GM12878 (cell line): ENCODE results near the gene AFMID. TPM values are rescaled to one million over a fixed set of nuclear protein-coding genes. Genes with fewer than 3 reads are reported as not detected.

ENCODE experiments used
- ATAC-seq: fragments of 200-7000 bp; cut with Tn5 transposase; 3 replicates; pipeline ENCODE4 v1.9.1; 2020; ENCODE audit warnings: mild to moderate bottlenecking, moderate library complexity
- BruUV-seq: library from RNA; stranded (reverse); fragments of 400-500 nt; replicated peaks from 2 replicates; lab custom pipeline; 2021; lab: Mats Ljungman, UMichigan
- CTCF ChIA-PET: fragments of 300-600 bp; sonication (Branson Sonifier 250); formaldehyde crosslinking; extraction: SDS; loops from one replicate; lab custom pipeline; 2021; ENCODE audit warnings: inconsistent platforms; lab: Yijun Ruan, JAX
- POLR2A ChIA-PET: fragments of 350-600 bp; formaldehyde crosslinking; extraction: SDS; loops from one replicate; lab custom pipeline; 2021; ENCODE audit warnings: inconsistent platforms; lab: Charles Lee
- RAD21 ChIA-PET: fragments of 300-600 bp; sonication (Branson Sonifier 250); formaldehyde crosslinking; loops from one replicate; lab custom pipeline; 2023; ENCODE audit warnings: antibody characterized with exemption; ENCODE audit not compliant: unreplicated experiment; lab: Charles Lee
- SMC1A ChIA-PET: fragments of 300-600 bp; sonication (Branson Sonifier 250); formaldehyde crosslinking; loops from one replicate; lab custom pipeline; 2023; ENCODE audit not compliant: unreplicated experiment, uncharacterized antibody; lab: Charles Lee
- DNase-seq: peaks from one replicate; pipeline ENCODE4 v3.0.0-alpha.2; 2011; ENCODE audit warnings: low read depth, low spot score
- FAIRE-seq: peaks from 3 replicates; lab custom pipeline; 2011; peaks lifted over from hg19 to GRCh38; lab: Jason Lieb, UNC
- H2AFZ ChIP-seq: 2 replicates; pipeline ENCODE4 v1.6.0; 2011; ENCODE audit warnings: low read depth, low read length, control low read depth; ENCODE audit not compliant: control insufficient read depth
- H3K27ac ChIP-seq: 2 replicates; pipeline ENCODE4 v1.5.1; 2011; ENCODE audit warnings: control low read depth; ENCODE audit not compliant: control insufficient read depth, insufficient read depth
- H3K27me3 ChIP-seq, 2 experiments: replicated peaks in 1 of 2; 2 replicates each; pipeline versions ENCODE4 v1.6.0 to v1.6.1; 2011; ENCODE audit warnings: low read length in 1 of 2; ENCODE audit not compliant: control insufficient read depth in 2 of 2, insufficient read depth in 2 of 2
- H3K36me3 ChIP-seq, 2 experiments: 2 replicates each; pipeline ENCODE4 v1.5.1; 2011; ENCODE audit warnings: low read length in 1 of 2; ENCODE audit not compliant: control insufficient read depth in 2 of 2, insufficient read depth in 2 of 2
- H3K4me1 ChIP-seq: 2 replicates; pipeline ENCODE4 v1.6.1; 2011; ENCODE audit warnings: mild to moderate bottlenecking, low read length, moderate library complexity, mixed read lengths; ENCODE audit not compliant: control insufficient read depth, insufficient read depth
- H3K4me2 ChIP-seq: 2 replicates; pipeline ENCODE4 v1.6.0; 2011; ENCODE audit warnings: control low read depth; ENCODE audit not compliant: control insufficient read depth, insufficient read depth
- H3K4me3 ChIP-seq: fragments of 200-600 bp; sonication (generic); 2 replicates; pipeline ENCODE4 v1.5.1; 2016
- H3K79me2 ChIP-seq: 2 replicates; pipeline ENCODE4 v1.6.0; 2011; ENCODE audit warnings: low read length; ENCODE audit not compliant: control insufficient read depth, insufficient read depth
- H3K9ac ChIP-seq: 2 replicates; pipeline ENCODE4 v1.8.0; 2011; ENCODE audit warnings: low read length, control low read depth, mixed read lengths; ENCODE audit not compliant: control insufficient read depth, insufficient read depth
- H3K9me3 ChIP-seq: replicated peaks from 3 replicates; pipeline ENCODE4 v1.5.1; 2011; ENCODE audit warnings: mild to moderate bottlenecking, low read length; ENCODE audit not compliant: control insufficient read depth, insufficient read depth
- H4K20me1 ChIP-seq: 2 replicates; pipeline ENCODE4 v1.6.0; 2011; ENCODE audit not compliant: control insufficient read depth, insufficient read depth
- BMI1 ChIP-seq: fragments of 450-650 bp; IDR thresholded peaks from 2 replicates; pipeline ENCODE4 v1.6.1; 2016; ENCODE audit warnings: mild to moderate bottlenecking, moderate library complexity, borderline replicate concordance
- CBX3 ChIP-seq: fragments of 200-600 bp; sonication (generic); IDR thresholded peaks from 2 replicates; pipeline ENCODE4 v1.6.1; 2016; ENCODE audit warnings: low read depth, borderline replicate concordance
- CHD1 ChIP-seq: IDR thresholded peaks from 2 replicates; pipeline ENCODE4 v1.6.1; 2012; ENCODE audit warnings: low read depth, low read length, improper control_type of control experiment
- E4F1 ChIP-seq: fragments of 450-650 bp; IDR thresholded peaks from 2 replicates; pipeline ENCODE4 v1.6.1; 2018; ENCODE audit warnings: borderline replicate concordance, mild to moderate bottlenecking; ENCODE audit not compliant: partially characterized antibody
- EZH2 ChIP-seq: IDR thresholded peaks from 2 replicates; pipeline ENCODE4 v1.6.1; 2012; ENCODE audit warnings: low read depth, mild to moderate bottlenecking, control low read depth, inconsistent platforms, low read length, borderline replicate concordance; ENCODE audit not compliant: control insufficient read depth
- HDAC2 ChIP-seq: fragments of 200-600 bp; sonication (generic); IDR thresholded peaks from 2 replicates; pipeline ENCODE4 v1.6.1; 2017
- IKZF2 ChIP-seq, 2 experiments: fragments of 450-650 bp; IDR thresholded peaks; 2 replicates each; pipeline ENCODE4 v1.6.1; 2017; ENCODE audit warnings: mild to moderate bottlenecking in 2 of 2, moderate library complexity in 2 of 2
- IRF4 ChIP-seq: IDR thresholded peaks from 2 replicates; pipeline ENCODE4 v1.6.1; 2011; ENCODE audit warnings: low read depth, low read length
- MEF2A ChIP-seq: IDR thresholded peaks from 2 replicates; pipeline ENCODE4 v1.6.1; 2011; ENCODE audit warnings: low read depth, mild to moderate bottlenecking, low read length, moderate library complexity; ENCODE audit not compliant: insufficient read depth
- NFXL1 ChIP-seq: fragments of 450-650 bp; IDR thresholded peaks from 2 replicates; pipeline ENCODE4 v1.6.1; 2017; ENCODE audit warnings: antibody characterized with exemption, mild to moderate bottlenecking, borderline replicate concordance
- NR2F1 ChIP-seq: fragments of 450-650 bp; conservative IDR thresholded peaks from 2 replicates; pipeline ENCODE4 v1.6.1; 2017; ENCODE audit warnings: mild to moderate bottlenecking
- RAD51 ChIP-seq: fragments of 450-650 bp; IDR thresholded peaks from 2 replicates; pipeline ENCODE4 v1.6.1; 2016; ENCODE audit warnings: moderate library complexity, mild to moderate bottlenecking, inconsistent platforms
- RBBP5 ChIP-seq: fragments of 200-600 bp; sonication (generic); conservative IDR thresholded peaks from 2 replicates; pipeline ENCODE4 v1.6.1; 2016
- RCOR1 ChIP-seq: conservative IDR thresholded peaks from 2 replicates; pipeline ENCODE4 v1.6.1; 2012; ENCODE audit warnings: low read depth, low read length, improper control_type of control experiment
- TBL1XR1 ChIP-seq: IDR thresholded peaks from 2 replicates; pipeline ENCODE4 v1.6.1; 2012; ENCODE audit warnings: low read depth, low read length, improper control_type of control experiment
- ZNF207 ChIP-seq: fragments of 450-650 bp; IDR thresholded peaks from 2 replicates; pipeline ENCODE4 v1.6.1; 2014; ENCODE audit warnings: antibody characterized with exemption, mild to moderate bottlenecking, borderline replicate concordance
- WGBS: methylation state at CpG from one replicate; pipeline ENCODE4 v1.1.6; 2016; ENCODE audit warnings: low lambda C conversion rate; ENCODE audit not compliant: insufficient replicate concordance, insufficient coverage; ENCODE audit errors: missing lambda C conversion rate; 5-methylcytosine and 5-hydroxymethylcytosine counted together
- in situ Hi-C: fragments of 300-500 bp; cut with MboI; formaldehyde crosslinking; loops from 9 replicates; pipeline ENCODE4 v1.14.3; 2018; ENCODE audit warnings: mixed read lengths
- intact Hi-C: fragments of 100-400 bp; cut with micrococcal nuclease; formaldehyde crosslinking; loops from one replicate; pipeline ENCODE4 v1.14.2; 2022; ENCODE audit not compliant: unreplicated experiment
- polyA plus RNA-seq, 11 experiments: library from polyadenylated mRNA; depleted of rRNA in 4 of 11; unstranded in 6 of 11; stranded (reverse) in 5 of 11; fragments of >200 nt; fragmentation: Nextera tagmentation in 4 of 11; fragmentation: Illumina TruSeq in 1 of 11; extraction: Ambion mirVana in 4 of 11; extraction: Trizol in 1 of 11; gene quantifications; 1 replicate in 1 of 11; 2 replicates in 10 of 11; pipeline versions ENCODE4 v1.2.1 to v1.2.3, GENCODE V29; 2011 to 2016; ENCODE audit warnings: inconsistent platforms in 2 of 11, missing spikeins in 2 of 11, low read depth in 1 of 11
- total RNA-seq, 4 experiments: library from RNA; depleted of rRNA in 3 of 4; stranded (reverse); fragments of >200 nt in 3 of 4; fragmentation: Illumina TruSeq in 1 of 4; extraction: Trizol in 1 of 4; gene quantifications; 2 replicates each; pipeline versions ENCODE4 v1.2.1 to v1.2.3, GENCODE V29; 2013 to 2021

AFMID gene
- total and polyA plus RNA-seq, 10 of the 15 experiments (the other 5 are each of a cell fraction or from before 2014, with no cell fraction given), result 36.1 to 98.8 (median 51.6) TPM

DNA sequence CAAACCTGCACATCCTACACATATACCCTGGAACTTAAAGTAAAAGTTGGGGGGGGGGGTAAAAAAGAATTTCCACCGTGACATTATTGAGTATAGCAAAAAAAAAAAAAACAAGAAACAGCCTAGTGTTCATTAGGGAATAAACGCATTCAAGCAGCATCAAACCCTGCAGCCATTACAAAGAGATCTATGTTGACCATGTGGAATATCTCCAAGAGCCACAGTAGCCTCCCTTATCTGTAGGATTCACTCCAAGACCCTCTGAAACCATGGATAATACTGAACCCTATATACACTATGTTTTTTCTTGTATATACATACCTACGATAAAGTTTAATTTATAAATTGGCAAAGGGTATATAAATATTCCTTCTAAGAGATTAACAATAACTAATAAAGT is 21.3 kb downstream of the AFMID start (continued):
- TF ChIP-seq RCOR1, result no peak
- TF ChIP-seq HDAC2, result no peak
- no peak for TF ChIP-seq NR2F1
- no peak for TF ChIP-seq CBX3
- TF ChIP-seq RAD51, result no peak
- no peak for TF ChIP-seq NFXL1
- TF ChIP-seq MEF2A, result no peak

- Histone ChIP-seq H3K79me2 (peaks cover 10% of the 10 kb centered on the region), H3K4me2 (no peak overlapping the region), H3K27me3 (no peaks in the 10 kb centered on the region), H3K27ac (no peak overlapping the region), H4K20me1 (no peaks in the 10 kb centered on the region), H3K9ac (no peak overlapping the region), H3K4me3 (no peak overlapping the region), H3K9me3 (no peaks in the 10 kb centered on the region), H3K4me1 (no peaks in the 10 kb centered on the region), H2AFZ (no peak overlapping the region), H3K36me3 (peaks cover 0 to 6% of the 10 kb centered on the region in 2 experiments; a peak in 3 of 4 replicates)
- TF ChIP-seq TBL1XR1 (no peak), RCOR1 (no peak), RBBP5 (no peak), BMI1 (no peak), E4F1 (no peak), IKZF2 (IDR thresholded peaks at IDR 0.05) (no peak), EZH2 (no peak), ZNF207 (no peak), CHD1 (no peak), NFXL1 (no peak), IRF4 (no peak)
- in situ Hi-C loops, result no loop called here
- no peak for DNase-seq
- POLR2A ChIA-PET, result interaction anchor here (0.7 kb wide), 2 partner anchors 16 kb away, joined by 5 to 6 read pairs; no protein-coding TSS in a partner anchor
- FAIRE-seq, result no peak
- intact Hi-C loops, result no loop called here
- SMC1A ChIA-PET, result no interaction called here
- no TSS peak for BruUV-seq
- RAD21 ChIA-PET, result no interaction called here
- ATAC-seq, result no peak
- CTCF ChIA-PET, result no interaction called here
- 82% methylated on average over 10 of the region's 10 CpGs for WGBS
Observed at GRCh38 chr17:78210111-78210510, 22.9 kb downstream of the AFMID start.
